Stimulated activated naive CD4-positive, alpha-beta T cell treated with Interleukin-2 at 50 U/mL for 16 hours (primary cell): Measurements from ENCODE around the gene ZBTB4.
"Not testable (repeated sequence)": the region's sequence is repeated elsewhere in the genome, so short reads cannot be mapped to it uniquely, and the experiment has no call there.

ENCODE experiments used
- DNase-seq: peaks from one replicate; lab custom pipeline; 2025; lab: John Stamatoyannopoulos, UW

ZBTB4 gene

GRCh38 chr17:7491583-7491982 lies 12.2 kb upstream of the ZBTB4 start:
- DNase-seq, result no peak

GRCh38 chr17:7490144-7490543 lies 10.7 kb upstream of the ZBTB4 start:
- no peak for DNase-seq

GRCh38 chr17:7486181-7486580 lies 6.8 kb upstream of the ZBTB4 start:
- DNase-seq, result no peak

GRCh38 chr17:7484919-7485377 lies 5.5 kb upstream of the ZBTB4 start:
- DNase-seq, result no peak

GRCh38 chr17:7484067-7484918 lies 4.9 kb upstream of the ZBTB4 start, which contains the start of gene POLR2A:
Gene POLR2A, plus strand, starts transcription at chr17:7484366.
- peak; percentile 93 for DNase-seq

GRCh38 chr17:7483255-7484066 lies 4.0 kb upstream of the ZBTB4 start:
- DNase-seq, result peak; percentile 93

GRCh38 chr17:7482742-7483088 lies 3.3 kb upstream of the ZBTB4 start:
- DNase-seq, result not testable (repeated sequence)

GRCh38 chr17:7481842-7482741 lies 2.7 kb upstream of the ZBTB4 start:
- not testable (repeated sequence) for DNase-seq

GRCh38 chr17:7481275-7481674 lies 1.8 kb upstream of the ZBTB4 start, which contains the start of gene SLC35G6:
Gene SLC35G6, plus strand, starts transcription at chr17:7481446. Its CDS starts 71 bp downstream, at chr17:7481517.
- DNase-seq, result not testable (repeated sequence)

- no peak for DNase-seq
These were observed 606 bp upstream of the ZBTB4 start for GRCh38 chr17:7480089-7480384.

- DNase-seq, result peak; percentile 46
These were observed 887 bp downstream of the ZBTB4 start for GRCh38 chr17:7478276-7479212.

GRCh38 chr17:7477392-7478275 lies 1.8 kb downstream of the ZBTB4 start:
- DNase-seq, result no peak

- DNase-seq, result no peak
These were observed 2.5 kb downstream of the ZBTB4 start for GRCh38 chr17:7476951-7477350.

- DNase-seq, result no peak
These were observed 2.9 kb downstream of the ZBTB4 start for GRCh38 chr17:7476494-7476893.

GRCh38 chr17:7475764-7476422 lies 3.5 kb downstream of the ZBTB4 start:
- DNase-seq, result no peak

GRCh38 chr17:7474767-7475166 lies 4.7 kb downstream of the ZBTB4 start:
- DNase-seq, result not testable (repeated sequence)

- DNase-seq, result no peak
These were observed 7.7 kb downstream of the ZBTB4 start for GRCh38 chr17:7471729-7472128.

- DNase-seq, result not testable (repeated sequence)
These were observed 8.9 kb downstream of the ZBTB4 start for GRCh38 chr17:7470457-7470973.

- not testable (repeated sequence) for DNase-seq
These were observed 9.6 kb downstream of the ZBTB4 start for GRCh38 chr17:7469843-7470242.
